Measurements from ENCODE around the gene TLR8. TPM values are rescaled to one million over a fixed set of nuclear protein-coding genes. Genes with fewer than 3 reads are reported as not detected.

Gene TLR8
- total RNA-seq, 2 experiments from 2014 or later = not detected

DNA sequence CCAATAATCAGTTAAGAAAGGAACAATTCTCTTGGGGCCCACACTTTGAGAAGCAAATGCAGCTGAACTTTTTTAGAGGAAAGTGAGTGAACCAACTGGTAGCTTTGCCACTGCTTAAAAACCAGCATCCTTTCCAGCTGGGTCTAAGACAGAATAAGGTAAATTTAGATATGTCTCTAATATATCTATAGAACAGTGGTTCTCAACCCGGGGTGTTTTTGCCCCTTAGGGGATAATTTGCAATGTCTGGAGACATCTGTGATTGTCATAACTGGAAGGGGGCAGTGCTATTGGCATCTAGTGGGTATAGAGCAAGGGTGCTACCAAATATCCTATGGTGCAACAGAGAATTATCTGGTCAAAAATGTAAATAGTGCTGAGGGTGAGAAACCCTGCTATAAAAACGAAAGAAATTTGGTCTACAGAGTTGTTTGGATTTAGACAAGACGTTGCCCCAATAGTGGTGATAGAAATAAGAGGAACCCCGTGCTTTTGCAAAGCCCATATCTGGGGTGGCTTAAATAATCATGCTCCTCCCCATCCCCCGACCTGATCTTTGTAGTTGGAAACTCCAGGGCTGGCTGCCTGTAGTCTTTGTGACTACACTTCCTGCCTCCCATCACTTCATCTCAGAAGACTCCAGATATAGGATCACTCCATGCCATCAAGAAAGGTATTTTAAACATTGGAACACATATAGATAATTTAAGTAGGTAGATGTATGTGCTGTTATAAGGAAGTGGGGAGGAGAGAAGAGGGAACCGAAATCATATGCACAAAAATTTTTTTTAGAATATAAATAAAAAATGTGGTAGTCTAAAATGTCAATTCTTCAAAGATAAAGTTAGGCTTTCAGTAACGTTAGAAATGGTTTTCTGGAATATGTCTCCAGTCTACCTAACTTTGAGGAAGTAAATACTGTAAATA, 39.7 kb upstream of the TLR8 start, which contains the start of gene TLR7:
TSS of gene TLR7 (plus strand) at position 622 of the 927 bp plus-strand sequence. CDS start 507 bp downstream, outside the sequence.
- peaks cover 14% of the 10 kb centered on the region for H3K36me3 ChIP-seq (ENCODE audit: insufficient read depth, low read length)
- no peaks in the 10 kb centered on the region; the same call in 1 of the 2 replicates for H3K9me3 ChIP-seq (ENCODE audit: low read length)
- H3K79me2 ChIP-seq (ENCODE audit: insufficient read depth, low read depth, low read length) = peaks cover 44% of the 10 kb centered on the region; the same call in 1 of the 2 replicates
- peak within 1 kb of the TSS; percentile 67 for H3K4me3 ChIP-seq (ENCODE audit: low read depth, low read length, poor library complexity, severe bottlenecking)
- CTCF ChIA-PET (ENCODE audit: unreplicated experiment) = interaction anchor here (1.1 kb wide), 1 partner anchor 24 kb away, joined by 3 read pairs; no protein-coding TSS in a partner anchor
- H3K27ac ChIP-seq (ENCODE audit: low read depth, low read length, poor library complexity, severe bottlenecking) = peak within 1 kb of the TSS; percentile 90
- POLR2A ChIA-PET = interaction anchor here (0.6 to 2.7 kb wide), 7 partner anchors 9 to 91 kb away, joined by 3 to 12 read pairs (median 3); partner anchors contain the start of gene PRPS2
- H3K4me2 ChIP-seq (ENCODE audit: low read length) = peak within 1 kb of the TSS; percentile 67
- DNase-seq (ENCODE audit: low spot score) = peak; percentile 58
- no TSS peak for BruUV-seq (replicated peaks)
- no peaks in the 10 kb centered on the region for H3K9me2 ChIP-seq (ENCODE audit: insufficient read depth, low read length)
- peak within 1 kb of the TSS; percentile 63; the same call in 1 of the 2 replicates for H2AFZ ChIP-seq (ENCODE audit: low read length)
- peaks cover 65% of the 10 kb centered on the region for H3K4me1 ChIP-seq (ENCODE audit: insufficient read depth, low read length, poor library complexity, severe bottlenecking)
- intact Hi-C loops (cut with micrococcal nuclease; ENCODE audit: unreplicated experiment) = loop anchor here (5.0 to 10.0 kb wide), 2 partner anchors 91 to 218 kb away; no protein-coding TSS in a partner anchor
- H4K20me1 ChIP-seq (ENCODE audit: insufficient read depth, low read length) = no peaks in the 10 kb centered on the region
- TF ChIP-seq, protein P1, sequence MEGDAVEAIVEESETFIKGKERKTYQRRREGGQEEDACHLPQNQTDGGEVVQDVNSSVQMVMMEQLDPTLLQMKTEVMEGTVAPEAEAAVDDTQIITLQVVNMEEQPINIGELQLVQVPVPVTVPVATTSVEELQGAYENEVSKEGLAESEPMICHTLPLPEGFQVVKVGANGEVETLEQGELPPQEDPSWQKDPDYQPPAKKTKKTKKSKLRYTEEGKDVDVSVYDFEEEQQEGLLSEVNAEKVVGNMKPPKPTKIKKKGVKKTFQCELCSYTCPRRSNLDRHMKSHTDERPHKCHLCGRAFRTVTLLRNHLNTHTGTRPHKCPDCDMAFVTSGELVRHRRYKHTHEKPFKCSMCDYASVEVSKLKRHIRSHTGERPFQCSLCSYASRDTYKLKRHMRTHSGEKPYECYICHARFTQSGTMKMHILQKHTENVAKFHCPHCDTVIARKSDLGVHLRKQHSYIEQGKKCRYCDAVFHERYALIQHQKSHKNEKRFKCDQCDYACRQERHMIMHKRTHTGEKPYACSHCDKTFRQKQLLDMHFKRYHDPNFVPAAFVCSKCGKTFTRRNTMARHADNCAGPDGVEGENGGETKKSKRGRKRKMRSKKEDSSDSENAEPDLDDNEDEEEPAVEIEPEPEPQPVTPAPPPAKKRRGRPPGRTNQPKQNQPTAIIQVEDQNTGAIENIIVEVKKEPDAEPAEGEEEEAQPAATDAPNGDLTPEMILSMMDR (conservative IDR thresholded peaks at IDR 0.05; ENCODE audit: low read length) = no peak
- TF ChIP-seq EZH2phosphoT487 (IDR thresholded peaks at IDR 0.05; ENCODE audit: borderline replicate concordance, low read depth, low read length) = no peak

DNA sequence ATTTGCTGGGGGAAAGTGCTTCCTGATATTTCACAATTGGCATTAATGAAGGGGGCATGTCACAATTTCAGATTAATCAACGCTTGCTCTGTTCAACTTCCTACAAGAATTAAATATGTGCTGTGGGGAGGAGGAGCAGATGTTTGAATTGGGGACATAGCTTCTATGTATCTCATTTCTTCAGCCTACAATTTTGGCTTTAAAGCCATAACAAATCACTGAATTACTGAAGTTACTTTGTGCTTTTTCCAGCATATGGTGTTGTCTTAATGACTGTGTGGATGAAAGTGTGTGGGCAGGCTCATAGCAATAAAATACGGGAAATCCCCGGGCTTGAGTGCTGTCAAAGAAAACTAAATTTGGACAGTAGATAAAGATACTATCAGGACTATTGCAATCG, 38.7 kb upstream of the TLR8 start:
- Histone ChIP-seq H3K79me2 (ENCODE audit: insufficient read depth, low read depth, low read length) (peaks cover 44% of the 10 kb centered on the region; the same call in 1 of the 2 replicates), H3K9me2 (ENCODE audit: insufficient read depth, low read length) (no peaks in the 10 kb centered on the region), H4K20me1 (ENCODE audit: insufficient read depth, low read length) (no peaks in the 10 kb centered on the region), H3K27ac (ENCODE audit: low read depth, low read length, poor library complexity, severe bottlenecking) (peak overlapping the region; percentile 90), H3K4me2 (ENCODE audit: low read length) (peak overlapping the region; percentile 67), H3K4me1 (ENCODE audit: insufficient read depth, low read length, poor library complexity, severe bottlenecking) (peaks cover 70% of the 10 kb centered on the region), H3K36me3 (ENCODE audit: insufficient read depth, low read length) (peaks cover 22% of the 10 kb centered on the region), H3K9me3 (ENCODE audit: low read length) (no peaks in the 10 kb centered on the region; the same call in 1 of the 2 replicates), H3K4me3 (ENCODE audit: low read depth, low read length, poor library complexity, severe bottlenecking) (peak overlapping the region; percentile 67), H2AFZ (ENCODE audit: low read length) (no peak overlapping the region)
- POLR2A ChIA-PET = interaction anchor here (0.9 to 2.7 kb wide), 5 partner anchors 8 to 90 kb away, joined by 3 to 12 read pairs (median 4); partner anchors contain the start of gene PRPS2
- no peak for DNase-seq (ENCODE audit: low spot score)
- intact Hi-C loops (cut with micrococcal nuclease; ENCODE audit: unreplicated experiment) = loop anchor here (1.0 to 10.0 kb wide), 3 partner anchors 25 to 217 kb away; no protein-coding TSS in a partner anchor
- BruUV-seq (replicated peaks) = no TSS peak
- CTCF ChIA-PET (ENCODE audit: unreplicated experiment) = interaction anchor here (1.1 kb wide), 1 partner anchor 23 kb away, joined by 3 read pairs; no protein-coding TSS in a partner anchor
- no peak for TF ChIP-seq EZH2phosphoT487 (IDR thresholded peaks at IDR 0.05; ENCODE audit: borderline replicate concordance, low read depth, low read length)
- TF ChIP-seq, protein P1 (conservative IDR thresholded peaks at IDR 0.05; ENCODE audit: low read length) = no peak

Data from OCI-LY7 (cell line).